ENCODE measurements around the gene TSPAN5. TPM values are rescaled to one million over a fixed set of nuclear protein-coding genes. Genes with fewer than 3 reads are reported as not detected.

TSPAN5 gene
- polyA plus RNA-seq, 1 donor from 2014 or later: 18.8 TPM

- Histone ChIP-seq H3K27ac (ENCODE audit: low read length) (no peak overlapping the region), H3K9me2 (ENCODE audit: insufficient read depth, low read length) (no peaks in the 10 kb centered on the region), H3F3A (ENCODE audit: insufficient read depth, low read length, poor library complexity, severe bottlenecking) (no peaks in the 10 kb centered on the region), H3K9me3 (ENCODE audit: low read length) (no peaks in the 10 kb centered on the region), H3K4me2 (ENCODE audit: low read length) (no peak overlapping the region), H3K4me3 (ENCODE audit: low read length) (no peak overlapping the region), H3K27me3 (ENCODE audit: insufficient read depth, low read depth, low read length) (no peaks in the 10 kb centered on the region), H3K36me3 (ENCODE audit: insufficient read depth, low read length) (no peaks in the 10 kb centered on the region), H4K20me1 (ENCODE audit: insufficient read depth) (no peaks in the 10 kb centered on the region), H3K9ac (ENCODE audit: low read length) (no peak overlapping the region), H2AFZ (ENCODE audit: low read depth, low read length) (no peak overlapping the region), H3K79me2 (replicated peaks; ENCODE audit: insufficient read depth, low read length) (no peaks in the 10 kb centered on the region)
- no peak for TF ChIP-seq POLR2AphosphoS5 (IDR thresholded peaks at IDR 0.05)
- TF ChIP-seq TAF1 (IDR thresholded peaks at IDR 0.05; ENCODE audit: low read depth): no peak
Measured at GRCh38 chr4:98522062-98522461, 136.3 kb downstream of the TSPAN5 start.

GRCh38 chr4:98521486-98521885 is 136.9 kb downstream of the TSPAN5 start:
- no peaks in the 10 kb centered on the region for H3F3A ChIP-seq (ENCODE audit: insufficient read depth, low read length, poor library complexity, severe bottlenecking)
- no peak overlapping the region for H3K4me2 ChIP-seq (ENCODE audit: low read length)
- H3K36me3 ChIP-seq (ENCODE audit: insufficient read depth, low read length): no peaks in the 10 kb centered on the region
- H3K9me2 ChIP-seq (ENCODE audit: insufficient read depth, low read length): no peaks in the 10 kb centered on the region
- H3K9ac ChIP-seq (ENCODE audit: low read length): no peak overlapping the region
- H4K20me1 ChIP-seq (ENCODE audit: insufficient read depth): no peaks in the 10 kb centered on the region
- no peak overlapping the region for H2AFZ ChIP-seq (ENCODE audit: low read depth, low read length)
- no peaks in the 10 kb centered on the region for H3K79me2 ChIP-seq (replicated peaks; ENCODE audit: insufficient read depth, low read length)
- TF ChIP-seq SMC3 (conservative IDR thresholded peaks at IDR 0.05; ENCODE audit: poor library complexity) (no peak), POLR2AphosphoS5 (IDR thresholded peaks at IDR 0.05) (no peak), MXI1 (conservative IDR thresholded peaks at IDR 0.05; ENCODE audit: poor library complexity, severe bottlenecking) (no peak), REST (IDR thresholded peaks at IDR 0.05; ENCODE audit: borderline replicate concordance) (no peak), CTCF (IDR thresholded peaks at IDR 0.05; ENCODE audit: poor library complexity, severe bottlenecking) (no peak), EZH2 (IDR thresholded peaks at IDR 0.05; ENCODE audit: borderline replicate concordance, insufficient read depth, low read length, poor library complexity, severe bottlenecking) (no peak), RAD21 (conservative IDR thresholded peaks at IDR 0.05) (no peak), TAF1 (IDR thresholded peaks at IDR 0.05; ENCODE audit: low read depth) (no peak), EP300 (conservative IDR thresholded peaks at IDR 0.05; ENCODE audit: poor library complexity, severe bottlenecking) (no peak)
- no peak overlapping the region for H3K27ac ChIP-seq (ENCODE audit: low read length)
- H3K9me3 ChIP-seq (ENCODE audit: low read length): no peaks in the 10 kb centered on the region
- H3K4me3 ChIP-seq (ENCODE audit: low read length): no peak overlapping the region
- H3K27me3 ChIP-seq (ENCODE audit: insufficient read depth, low read depth, low read length): no peaks in the 10 kb centered on the region

Measured in neural cell (in vitro differentiated cells).